ACHN (cell line): Measurements from ENCODE around the gene ZNF429.
"Not testable (repeated sequence)": the region's sequence is repeated elsewhere in the genome, so short reads cannot be mapped to it uniquely, and the experiment has no call there.

Experiments
- DNase-seq: peaks from one replicate; pipeline ENCODE4 v3.0.0-alpha.2; 2015
- in situ Hi-C: cut with HindIII; loops from 2 replicates; pipeline ENCODE4 v1.10.0; 2017; ENCODE audit warnings: low sequenced_read_pairs, low pct_ligation_motif_present, low pct_unique_long_range_greater_than_20kb

ZNF429 gene

DNA sequence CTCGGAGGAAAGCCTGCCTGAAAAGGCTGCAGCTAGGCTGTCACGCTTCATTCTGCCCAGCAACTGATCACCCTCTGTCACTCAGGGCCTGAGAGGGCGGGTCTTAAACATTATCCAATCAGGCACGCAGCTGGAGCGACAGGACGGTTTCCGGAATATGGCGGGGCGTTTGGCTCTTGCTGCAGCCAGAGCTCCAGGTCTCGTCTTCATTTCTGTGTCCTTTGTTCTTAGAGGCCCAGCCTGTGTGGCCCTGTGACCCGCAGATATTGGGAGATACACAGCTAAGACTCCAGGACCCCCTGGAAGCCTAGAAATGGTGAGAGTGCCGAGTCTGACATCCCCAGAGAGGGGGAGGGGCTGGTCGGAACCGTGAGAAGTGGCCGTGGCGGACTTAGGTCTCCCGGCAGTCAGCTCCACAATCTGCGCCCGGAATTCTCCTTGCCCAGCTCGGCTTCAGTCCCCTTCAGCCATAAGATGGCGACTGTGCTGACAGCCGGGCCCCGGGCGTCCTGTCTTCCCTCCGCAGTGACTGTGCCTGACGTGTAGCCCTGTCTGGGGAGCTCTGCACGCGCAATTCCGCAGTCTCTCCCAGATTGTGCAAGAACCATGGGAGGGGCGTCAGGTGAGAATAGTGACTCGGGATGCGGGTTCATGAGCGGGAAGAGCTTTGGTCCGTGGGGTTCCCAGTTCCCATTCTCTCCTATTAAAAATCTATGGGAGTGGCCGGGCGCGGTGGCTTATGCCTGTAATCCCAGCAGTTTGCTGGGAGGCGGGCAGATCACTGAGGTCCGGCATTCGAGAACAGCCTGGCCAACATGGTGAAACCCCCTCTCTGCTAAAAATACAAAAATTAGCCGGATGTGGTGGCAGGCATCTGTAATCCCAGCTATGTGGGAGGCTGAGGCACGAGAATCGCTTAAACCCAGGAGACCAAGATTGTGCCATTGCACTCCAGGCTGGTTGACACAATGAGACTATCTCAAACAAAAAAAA is at the start of gene ZNF429:
Gene ZNF429, plus strand, starts transcription at position 144 of the 993 bp plus-strand sequence. Its CDS starts 170 bp downstream, at position 314.
- peak; percentile 91 for DNase-seq
- in situ Hi-C loops = no loop called here

DNA sequence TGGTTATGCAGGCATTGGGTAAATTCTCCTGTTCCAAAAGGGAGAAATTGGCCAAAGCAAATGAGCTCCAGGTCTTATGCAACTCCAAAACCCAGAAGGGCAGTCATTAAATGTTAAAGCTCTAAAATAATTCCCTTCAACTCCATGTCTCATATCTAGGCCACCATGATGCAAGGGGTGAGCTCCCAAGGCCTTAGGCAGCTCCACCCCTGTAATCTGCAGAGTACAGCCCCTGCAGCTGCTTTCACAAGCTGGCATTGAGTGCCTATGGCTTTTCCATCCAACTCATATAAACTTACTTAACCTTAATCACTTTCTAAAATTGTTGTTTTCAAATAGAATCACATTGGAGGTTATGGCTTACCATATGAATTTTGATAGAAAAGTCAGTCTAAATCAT is 44.7 kb upstream of the ZNF429 start:
- in situ Hi-C loops = no loop called here
- no peak for DNase-seq

DNA sequence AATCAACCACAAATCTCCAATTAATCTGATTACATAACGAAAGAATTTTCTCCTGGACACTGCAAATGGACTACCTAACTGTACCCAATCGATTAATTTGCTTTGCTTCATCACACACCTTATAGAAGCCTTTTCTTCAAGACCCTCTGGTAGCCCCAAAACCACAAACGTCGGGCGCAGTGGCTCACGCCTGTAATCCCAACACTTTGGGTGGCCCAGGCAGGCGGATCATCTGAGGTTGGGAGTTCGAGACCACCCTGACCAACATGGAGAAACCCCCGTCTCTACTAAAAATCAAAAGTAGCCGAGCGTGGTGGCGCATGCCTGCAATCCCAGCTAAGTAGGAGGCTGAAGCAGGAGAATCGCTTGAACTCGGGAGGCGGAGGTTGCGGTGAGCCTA is 42.9 kb upstream of the ZNF429 start:
- DNase-seq = no peak
- in situ Hi-C loops = no loop called here

DNA sequence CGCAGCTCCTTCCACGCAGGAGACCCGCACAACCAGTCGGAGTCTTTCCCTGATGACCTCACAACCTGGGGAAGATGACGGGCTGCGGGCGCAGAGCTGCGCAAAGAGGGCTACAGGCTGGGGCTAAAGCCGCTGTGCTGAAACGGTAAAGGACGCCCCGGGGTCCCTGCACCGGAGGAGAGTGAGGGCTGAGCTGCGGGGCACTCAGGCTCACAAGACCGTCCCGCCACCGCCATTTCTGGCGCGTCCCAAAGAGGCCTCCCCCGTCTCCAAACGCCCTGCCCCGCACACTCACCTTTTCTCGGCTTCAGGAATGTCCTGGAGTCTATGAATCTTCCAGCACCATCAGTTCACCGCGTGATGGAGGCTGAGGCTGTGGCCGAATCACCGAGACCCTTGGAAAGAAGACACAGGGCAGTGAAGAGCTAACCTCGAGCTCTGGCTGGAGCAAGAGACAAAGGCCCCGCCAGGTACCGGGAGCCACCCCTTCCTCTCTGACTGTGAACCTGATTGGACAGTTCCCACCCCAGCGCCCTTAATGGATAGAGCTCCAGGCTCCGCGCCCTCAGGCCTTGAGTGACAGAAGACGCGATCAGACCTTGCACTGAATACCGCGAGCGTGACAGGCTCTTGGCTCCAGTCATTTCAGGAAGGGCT is 41.8 kb upstream of the ZNF429 start:
- in situ Hi-C loops = no loop called here
- DNase-seq = no peak

DNA sequence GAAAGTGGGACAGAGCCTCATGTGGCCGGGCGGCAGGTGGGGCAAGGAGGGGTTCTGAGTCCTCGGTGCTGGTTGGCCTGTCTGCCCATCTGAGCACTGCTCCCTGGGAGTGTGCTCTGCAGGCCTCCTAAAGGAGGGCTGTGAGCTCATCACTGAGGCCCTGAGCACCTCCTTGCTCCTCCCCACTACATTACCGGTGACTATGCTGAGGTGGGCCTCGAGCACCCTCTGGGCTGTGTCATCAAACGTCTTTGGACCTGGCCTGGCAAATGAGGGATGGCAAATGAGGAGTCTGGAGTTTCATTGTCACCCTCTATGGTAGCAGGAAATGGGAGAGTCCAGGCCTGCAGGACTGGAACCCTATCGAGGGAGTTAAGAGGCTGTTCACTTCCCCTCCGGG is 38.8 kb upstream of the ZNF429 start:
- in situ Hi-C loops = no loop called here
- DNase-seq = no peak

DNA sequence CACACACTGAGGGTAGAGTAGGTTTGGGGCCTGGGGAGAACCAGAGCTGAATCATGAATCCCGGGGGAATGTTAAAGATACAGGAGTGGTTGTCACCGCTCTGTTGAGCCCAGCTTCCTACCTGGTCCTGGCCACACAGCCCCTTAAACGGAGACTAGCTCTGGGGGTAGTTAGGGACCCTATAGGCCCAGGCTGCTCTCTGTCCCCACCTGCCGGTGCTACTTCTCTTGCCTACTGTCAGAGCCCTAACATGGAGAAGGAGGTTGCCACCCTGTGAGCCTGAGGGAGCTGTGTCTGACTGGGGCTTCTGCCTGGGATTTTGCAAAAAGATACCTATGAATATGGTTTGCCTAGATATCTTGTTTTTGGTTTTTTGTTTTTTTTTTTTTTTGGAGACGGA is 36.6 kb upstream of the ZNF429 start:
- DNase-seq = no peak
- in situ Hi-C loops = no loop called here

DNA sequence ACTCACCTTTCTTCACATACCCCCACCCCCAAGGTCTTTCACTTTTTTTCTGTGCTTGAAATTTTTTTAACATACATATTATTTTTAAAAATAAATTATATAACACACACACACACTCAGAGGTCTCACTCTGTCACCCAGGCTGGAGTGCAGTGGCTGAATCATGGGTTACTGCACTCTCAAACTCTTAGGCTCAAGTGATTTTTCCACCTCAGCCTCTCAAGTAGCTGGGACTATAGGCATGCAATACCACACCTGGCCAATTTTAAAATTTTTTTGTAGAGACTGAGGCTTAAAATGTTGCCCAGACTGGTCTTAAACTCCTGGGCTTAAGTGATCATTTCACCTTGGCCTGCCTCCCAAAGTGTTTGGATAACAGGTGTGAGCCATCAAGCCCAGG is 32.9 kb upstream of the ZNF429 start:
- in situ Hi-C loops = no loop called here
- no peak for DNase-seq

DNA sequence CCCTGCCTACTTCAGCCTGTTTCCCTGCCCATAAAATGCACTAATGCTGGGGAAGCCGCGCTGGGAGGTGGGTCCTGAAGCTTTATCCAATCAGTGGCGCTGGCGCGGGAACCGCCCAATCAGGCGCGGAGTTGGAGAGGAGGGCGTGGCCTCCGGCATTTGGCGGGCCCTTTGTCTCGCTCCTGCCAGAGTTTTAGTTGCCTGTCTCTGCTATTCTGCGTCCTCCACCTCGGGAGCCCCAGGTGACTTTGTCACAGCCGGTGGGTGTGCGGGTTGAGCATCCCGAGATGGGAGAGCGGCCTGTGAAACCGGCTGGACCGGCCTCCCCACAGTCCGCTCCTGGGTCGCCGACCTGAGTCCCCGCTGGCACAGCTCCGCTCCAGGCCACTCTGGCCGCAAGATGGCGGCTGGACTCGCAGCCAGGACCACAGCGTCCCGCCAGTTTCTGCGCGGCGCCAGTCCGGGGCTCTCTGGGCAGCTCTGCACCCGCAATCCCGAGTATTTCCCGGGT is 30.7 kb upstream of the ZNF429 start:
- no peak for DNase-seq
- in situ Hi-C loops = no loop called here

DNA sequence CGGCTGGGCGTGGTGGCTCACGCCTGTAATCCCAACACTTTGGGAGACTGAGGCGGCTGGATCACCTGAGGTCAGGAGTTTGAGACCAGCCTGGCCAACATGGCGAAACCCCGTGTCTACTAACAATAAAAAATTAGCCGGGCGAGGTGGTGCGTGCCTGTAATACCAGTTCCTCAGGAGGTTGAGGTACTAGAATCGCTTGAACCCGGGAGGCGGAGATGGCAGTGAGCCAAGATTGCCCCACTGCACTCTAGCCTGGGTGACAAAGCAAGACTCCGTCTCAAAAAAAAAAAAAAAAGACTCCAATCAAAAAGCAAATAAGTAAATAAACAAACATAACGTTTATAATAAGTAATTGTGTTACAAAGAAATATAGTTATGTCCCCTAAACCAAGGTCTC is 23.0 kb upstream of the ZNF429 start:
- in situ Hi-C loops, DNase-seq: not testable (repeated sequence)

DNA sequence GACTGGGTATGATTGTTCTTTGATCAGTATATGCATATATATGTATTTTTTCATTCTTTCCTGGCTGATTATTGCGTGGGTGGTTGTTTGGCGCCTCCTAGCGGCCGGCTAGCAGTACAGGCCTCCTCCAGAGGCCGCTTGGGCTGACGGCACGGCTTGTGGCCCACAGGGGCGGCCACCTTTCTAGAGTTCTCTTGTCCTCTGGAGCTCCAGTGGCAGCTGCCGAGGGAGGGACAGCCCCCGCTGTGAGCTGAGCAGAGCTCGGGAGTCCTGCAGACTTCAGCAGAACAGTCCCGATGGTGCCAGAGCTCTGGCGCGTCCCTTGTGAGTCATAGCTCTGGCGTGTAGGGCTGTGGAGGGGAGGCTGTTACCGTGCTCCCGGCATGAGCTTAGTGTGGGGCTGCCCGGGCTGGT is 22.5 kb upstream of the ZNF429 start:
- in situ Hi-C loops = no loop called here
- no peak for DNase-seq

DNA sequence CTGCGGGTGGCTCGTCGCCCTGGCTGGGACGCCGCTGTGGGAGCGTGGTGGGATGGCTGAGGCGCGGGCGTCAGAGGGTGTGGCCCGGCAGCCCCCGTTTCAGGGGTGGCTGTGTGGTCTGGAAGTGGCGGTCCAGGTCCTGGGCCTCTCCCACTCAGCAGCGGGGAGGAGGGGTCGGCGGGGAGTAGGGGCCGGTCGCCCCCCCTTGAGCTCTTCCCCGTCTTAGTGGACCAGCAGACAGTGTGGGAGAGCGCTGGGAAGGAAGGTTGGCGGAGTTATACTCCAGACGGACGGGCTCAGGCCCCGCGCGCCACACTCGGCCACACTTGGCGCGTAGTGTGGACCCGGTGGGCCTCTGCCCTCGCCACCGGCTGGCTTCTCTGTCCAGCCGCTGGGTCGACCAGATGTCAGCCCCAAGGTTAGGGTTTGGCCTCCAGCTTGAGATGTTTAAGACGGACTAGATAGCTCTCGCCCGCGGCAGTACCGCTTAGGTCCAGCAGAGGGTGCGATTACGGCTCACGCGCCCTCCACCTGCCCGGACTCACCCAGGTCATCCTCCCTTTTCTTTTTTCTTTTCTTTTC is 21.7 kb upstream of the ZNF429 start:
- in situ Hi-C loops = no loop called here
- DNase-seq = no peak

DNA sequence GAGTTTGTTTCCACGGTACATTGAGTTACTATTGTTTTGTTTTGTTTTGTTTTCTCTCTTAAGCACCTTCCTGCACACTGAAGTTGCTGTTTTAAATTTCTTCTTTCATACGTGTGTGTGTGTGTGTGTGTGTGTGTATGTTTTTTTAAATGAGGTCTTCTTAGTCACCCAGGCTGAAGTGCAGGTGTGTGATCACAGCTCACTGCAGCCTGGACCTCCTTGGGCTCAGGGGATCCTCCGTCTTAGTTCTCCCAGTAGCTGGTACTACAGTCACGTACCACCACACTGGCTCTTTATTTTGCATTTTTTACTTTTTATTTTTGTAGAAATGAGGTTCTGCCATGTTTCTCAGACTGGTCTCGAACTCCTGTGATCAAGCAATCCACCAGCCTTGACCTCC is 20.8 kb upstream of the ZNF429 start:
- DNase-seq = no peak
- in situ Hi-C loops = no loop called here

DNA sequence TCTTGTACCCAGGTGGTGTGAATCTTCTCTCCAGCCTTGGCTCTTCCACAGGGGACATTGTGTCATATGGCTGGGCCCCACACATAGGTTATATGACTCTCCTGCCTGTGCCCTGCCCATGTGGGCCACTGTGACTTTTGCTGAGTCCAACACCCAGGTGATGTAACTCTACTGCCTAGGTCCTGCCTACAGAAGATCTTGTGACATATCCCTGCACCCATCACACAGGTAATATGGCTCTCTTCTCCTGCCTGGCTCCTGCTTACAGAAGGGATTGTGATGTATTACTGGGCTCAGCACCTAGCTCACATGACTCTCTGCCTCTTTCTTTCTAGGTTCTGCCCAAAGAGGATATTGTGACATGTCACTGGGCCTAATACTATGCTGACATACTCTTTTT is 19.5 kb upstream of the ZNF429 start:
- in situ Hi-C loops = no loop called here
- no peak for DNase-seq

DNA sequence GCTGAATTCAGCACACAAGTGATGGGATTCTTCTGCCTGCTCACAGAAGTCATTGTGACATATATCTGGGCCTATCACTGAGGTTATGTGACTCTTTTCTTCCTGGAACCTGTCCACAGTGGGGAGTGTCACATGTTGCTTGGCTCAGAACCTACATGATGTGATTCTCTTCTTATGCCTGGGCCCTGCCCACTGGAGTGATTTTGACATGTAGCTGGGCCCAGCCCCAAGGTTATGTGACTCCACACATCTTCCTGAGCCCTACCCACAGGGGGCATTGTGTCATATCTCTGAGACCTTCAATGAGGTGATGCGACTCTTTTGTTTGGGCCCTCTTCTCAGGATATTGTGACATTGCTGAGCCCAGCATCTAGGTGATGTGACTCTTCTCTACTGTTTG is 17.4 kb upstream of the ZNF429 start:
- DNase-seq = no peak
- in situ Hi-C loops = no loop called here

DNA sequence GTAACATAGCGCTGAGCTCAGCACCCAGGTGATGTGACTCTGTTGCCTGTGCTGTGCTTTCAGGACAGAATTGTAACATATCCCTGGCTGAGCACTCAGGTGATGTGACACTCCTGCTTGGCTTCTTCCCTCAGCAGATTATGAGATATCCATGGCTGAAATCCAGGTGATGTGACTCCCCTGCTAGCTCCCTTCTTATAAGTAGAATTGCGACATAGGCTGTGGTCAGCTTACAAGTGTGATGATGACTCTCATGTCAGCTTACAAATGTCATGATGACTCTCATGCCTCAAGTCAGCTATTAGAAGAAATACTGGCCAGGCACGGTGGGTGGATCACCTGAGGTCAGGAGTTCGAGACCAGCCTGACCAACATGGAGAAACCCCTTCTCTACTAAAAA is 14.3 kb upstream of the ZNF429 start:
- in situ Hi-C loops = no loop called here
- DNase-seq = no peak

DNA sequence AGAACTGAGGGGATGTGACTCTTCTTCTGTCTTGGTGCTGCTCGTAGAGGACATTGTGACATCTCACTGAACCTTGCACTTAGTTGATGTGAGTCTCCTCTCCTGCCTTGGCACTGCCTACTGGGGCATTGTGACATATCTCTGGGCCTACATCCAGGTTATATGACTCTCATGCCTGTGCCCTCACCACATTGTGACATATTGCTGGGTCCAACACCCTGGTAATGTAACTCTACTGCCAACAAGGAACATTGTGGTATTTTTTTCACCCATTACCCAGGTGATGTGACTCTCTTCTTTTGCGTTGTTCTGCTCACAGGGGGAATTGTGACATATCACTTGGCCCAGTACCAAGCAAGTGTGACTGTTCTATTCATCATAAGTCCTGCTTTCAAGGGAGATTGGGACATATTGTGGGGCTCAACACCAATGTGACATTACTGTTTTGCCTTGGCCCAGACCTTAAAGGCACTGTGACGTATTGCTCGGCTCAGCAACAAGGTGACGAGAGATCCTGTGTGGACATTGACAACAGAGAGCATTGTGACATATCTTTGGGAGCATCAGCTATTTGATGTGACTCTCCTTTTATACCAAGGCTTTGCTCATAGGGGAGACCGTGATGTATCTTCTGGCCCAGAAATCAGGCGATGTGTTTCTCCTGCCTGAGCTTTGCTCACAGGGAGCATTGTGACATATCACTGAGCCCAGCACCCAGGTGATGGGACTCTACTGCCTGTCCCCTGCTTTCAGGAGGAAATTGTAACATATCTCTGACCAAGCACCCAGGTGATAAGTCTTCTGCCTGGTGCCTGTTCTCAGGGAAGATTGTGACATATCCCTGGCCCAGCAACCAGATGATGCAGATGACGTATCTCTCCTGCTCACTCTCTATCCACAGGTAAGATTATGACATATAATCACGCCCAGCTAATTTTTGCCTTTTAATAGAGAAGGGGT is 12.2 kb upstream of the ZNF429 start:
- in situ Hi-C loops = no loop called here
- DNase-seq = no peak

DNA sequence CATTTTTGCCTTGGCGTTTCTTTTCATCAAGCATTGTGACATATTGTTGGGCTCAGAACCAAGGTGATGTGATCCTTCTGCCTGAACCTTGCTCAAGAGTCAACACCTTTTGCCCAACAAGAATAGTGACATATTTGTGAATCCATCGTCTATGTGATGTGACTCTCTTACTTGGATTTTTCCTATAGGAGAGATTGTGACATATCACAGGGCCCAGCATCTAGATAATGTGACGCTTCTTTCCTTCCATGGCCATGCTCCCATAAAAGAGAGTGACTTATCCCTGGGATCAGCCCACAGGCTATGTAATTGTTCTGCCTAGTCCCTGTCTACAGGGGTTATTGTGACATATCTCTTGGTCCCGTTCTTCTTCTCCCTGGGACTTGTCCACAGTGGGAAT is 8.5 kb upstream of the ZNF429 start:
- DNase-seq = no peak
- in situ Hi-C loops = no loop called here

DNA sequence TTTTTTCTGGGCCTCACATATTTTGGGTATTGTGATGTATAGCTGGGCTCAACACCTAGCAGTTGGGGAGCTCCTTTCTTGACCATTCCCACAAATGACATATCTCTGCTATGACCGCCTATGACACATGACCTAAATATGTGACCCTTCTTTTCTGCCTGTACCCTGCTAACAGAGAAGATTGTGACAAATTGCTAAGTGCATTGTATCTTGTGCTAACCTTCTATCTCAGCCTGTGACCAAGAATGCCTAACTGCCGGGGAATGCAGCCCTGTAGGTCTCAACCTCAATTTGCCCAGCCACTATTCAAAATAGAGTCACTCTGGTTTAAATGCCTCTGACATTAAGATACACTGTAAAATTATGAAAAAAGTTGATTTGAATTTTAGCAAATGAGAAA is 6.8 kb upstream of the ZNF429 start:
- no peak for DNase-seq
- in situ Hi-C loops = no loop called here
